H54 (cell line): ENCODE results near the gene CD55.

ENCODE experiments used
- DNase-seq: peaks from one replicate; pipeline ENCODE4 v3.0.0; 2011; ENCODE audit warnings: low spot score, mixed read lengths; ENCODE audit not compliant: insufficient read length
- FAIRE-seq: peaks from 3 replicates; lab custom pipeline; 2011; peaks lifted over from hg19 to GRCh38; lab: Jason Lieb, UNC
- POLR2A ChIP-seq: IDR thresholded peaks from 2 replicates; pipeline ENCODE4 v1.6.1; 2011; ENCODE audit warnings: low read depth, mild to moderate bottlenecking, low read length

CD55 gene

GRCh38 chr1:207396168-207396746 lies 74.8 kb downstream of the CD55 start:
- no peak for TF ChIP-seq POLR2A

GRCh38 chr1:207397525-207397926 lies 76.0 kb downstream of the CD55 start:
- no peak for TF ChIP-seq POLR2A
- DNase-seq (no peak), FAIRE-seq (no peak)

More at GRCh38 chr1:207396168-207396746, 74.8 kb downstream of the CD55 start:
- FAIRE-seq (no peak), DNase-seq (no peak)

- DNase-seq, result no peak
- no peak for TF ChIP-seq POLR2A
- no peak for FAIRE-seq
Observed at GRCh38 chr1:207398986-207399385, 77.5 kb downstream of the CD55 start.

- no peak for TF ChIP-seq POLR2A
- DNase-seq (no peak), FAIRE-seq (no peak)
Observed at GRCh38 chr1:207401578-207401977, 80.1 kb downstream of the CD55 start.

GRCh38 chr1:207402744-207403143 lies 81.3 kb downstream of the CD55 start:
- FAIRE-seq (no peak), DNase-seq (no peak)
- no peak for TF ChIP-seq POLR2A

GRCh38 chr1:207404849-207405525 lies 83.5 kb downstream of the CD55 start:
- FAIRE-seq (peak; percentile 91), DNase-seq (peak; percentile 28)
- no peak for TF ChIP-seq POLR2A

GRCh38 chr1:207405814-207406213 lies 84.3 kb downstream of the CD55 start:
- no peak for TF ChIP-seq POLR2A
- DNase-seq, result no peak
- FAIRE-seq, result no peak

DNA sequence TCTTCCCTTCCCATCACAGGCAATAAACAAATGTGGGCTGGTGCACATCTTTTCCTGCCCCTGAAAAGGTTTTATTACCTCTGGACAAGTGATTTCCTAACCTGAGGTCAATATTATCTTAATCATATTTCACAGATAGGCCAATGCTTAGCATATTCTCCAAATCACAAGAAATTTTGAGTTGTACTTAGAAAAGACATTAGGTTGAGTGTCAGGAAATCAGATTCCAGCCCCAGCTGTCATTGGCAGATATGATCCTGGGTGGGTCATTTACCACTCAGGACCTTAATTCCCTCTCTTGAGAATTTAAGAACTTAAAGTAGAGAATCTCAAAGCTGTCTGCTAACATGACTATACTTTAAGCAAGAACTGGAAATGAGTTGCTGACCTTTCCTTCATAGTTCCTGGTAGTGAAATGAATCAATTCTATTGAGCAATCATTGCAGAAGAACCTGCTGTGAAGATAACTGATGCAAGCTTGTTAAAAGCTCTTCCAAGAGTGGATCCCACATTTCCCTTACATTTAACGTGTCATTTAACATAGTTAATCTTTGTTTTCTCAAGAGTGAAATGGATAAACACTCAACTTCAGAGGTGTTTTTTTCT lies 86.3 kb downstream of the CD55 start:
- DNase-seq (no peak), FAIRE-seq (no peak)
- TF ChIP-seq POLR2A, result no peak
